ENCODE measurements around the gene KDM4F. TPM values are rescaled to one million over a fixed set of nuclear protein-coding genes. Genes with fewer than 3 reads are reported as not detected.

The KDM4F gene
- total RNA-seq, 6 experiments from 2014 or later, result not detected

- no peaks in the 10 kb centered on the region for H3K9me3 Mint-ChIP-seq
- H3K27ac Mint-ChIP-seq, result no peak overlapping the region
- H3K4me3 Mint-ChIP-seq, result no peak overlapping the region
- DNase-seq, result no peak
- H3K36me3 Mint-ChIP-seq (ENCODE audit: low read depth), result no peaks in the 10 kb centered on the region
- no peaks in the 10 kb centered on the region for H3K4me1 Mint-ChIP-seq (ENCODE audit: low read depth)
- TF ChIP-seq, protein P1, sequence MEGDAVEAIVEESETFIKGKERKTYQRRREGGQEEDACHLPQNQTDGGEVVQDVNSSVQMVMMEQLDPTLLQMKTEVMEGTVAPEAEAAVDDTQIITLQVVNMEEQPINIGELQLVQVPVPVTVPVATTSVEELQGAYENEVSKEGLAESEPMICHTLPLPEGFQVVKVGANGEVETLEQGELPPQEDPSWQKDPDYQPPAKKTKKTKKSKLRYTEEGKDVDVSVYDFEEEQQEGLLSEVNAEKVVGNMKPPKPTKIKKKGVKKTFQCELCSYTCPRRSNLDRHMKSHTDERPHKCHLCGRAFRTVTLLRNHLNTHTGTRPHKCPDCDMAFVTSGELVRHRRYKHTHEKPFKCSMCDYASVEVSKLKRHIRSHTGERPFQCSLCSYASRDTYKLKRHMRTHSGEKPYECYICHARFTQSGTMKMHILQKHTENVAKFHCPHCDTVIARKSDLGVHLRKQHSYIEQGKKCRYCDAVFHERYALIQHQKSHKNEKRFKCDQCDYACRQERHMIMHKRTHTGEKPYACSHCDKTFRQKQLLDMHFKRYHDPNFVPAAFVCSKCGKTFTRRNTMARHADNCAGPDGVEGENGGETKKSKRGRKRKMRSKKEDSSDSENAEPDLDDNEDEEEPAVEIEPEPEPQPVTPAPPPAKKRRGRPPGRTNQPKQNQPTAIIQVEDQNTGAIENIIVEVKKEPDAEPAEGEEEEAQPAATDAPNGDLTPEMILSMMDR (IDR thresholded peaks at IDR 0.05), result no peak
- H3K27me3 Mint-ChIP-seq (ENCODE audit: insufficient read depth), result peaks cover 11% of the 10 kb centered on the region
Observed at GRCh38 chr11:95055283-95055897, 6.2 kb downstream of the KDM4F start.

DNA sequence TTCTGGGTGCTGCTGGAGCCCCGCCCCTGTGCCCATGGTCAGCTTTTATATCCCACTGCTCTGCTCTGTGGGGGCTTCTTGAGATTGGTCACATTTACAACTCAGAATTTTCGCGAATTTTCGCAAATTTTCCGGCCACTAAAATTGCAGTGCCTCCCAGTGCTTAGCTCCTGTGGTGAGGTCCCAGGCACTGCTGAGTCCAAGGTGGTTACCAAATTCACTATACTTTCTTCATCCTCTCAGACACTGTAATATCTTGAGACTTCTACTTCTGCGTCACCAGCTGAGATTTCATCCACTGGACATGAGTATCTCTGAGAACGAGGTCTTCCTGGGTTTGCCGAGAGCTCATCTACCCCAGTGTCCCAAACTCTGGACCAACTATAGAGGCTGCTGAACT is 8.7 kb downstream of the KDM4F start:
- H3K4me3 Mint-ChIP-seq, result no peak overlapping the region
- peaks cover 9% of the 10 kb centered on the region for H3K27me3 Mint-ChIP-seq (ENCODE audit: insufficient read depth)
- no peak overlapping the region for H3K27ac Mint-ChIP-seq
- H3K9me3 Mint-ChIP-seq, result no peaks in the 10 kb centered on the region
- no peaks in the 10 kb centered on the region for H3K4me1 Mint-ChIP-seq (ENCODE audit: low read depth)
- H3K36me3 Mint-ChIP-seq (ENCODE audit: low read depth), result no peaks in the 10 kb centered on the region
- DNase-seq, result no peak
- TF ChIP-seq, protein P1 (IDR thresholded peaks at IDR 0.05), result no peak

GRCh38 chr11:95058621-95059020 is 9.4 kb downstream of the KDM4F start:
- DNase-seq, result peak; percentile 5
- Mint-ChIP-seq H3K4me1 (ENCODE audit: low read depth) (no peaks in the 10 kb centered on the region), H3K27me3 (ENCODE audit: insufficient read depth) (peaks cover 9% of the 10 kb centered on the region), H3K9me3 (no peaks in the 10 kb centered on the region), H3K4me3 (no peak overlapping the region), H3K27ac (no peak overlapping the region), H3K36me3 (ENCODE audit: low read depth) (no peaks in the 10 kb centered on the region)
- TF ChIP-seq, protein P1 (IDR thresholded peaks at IDR 0.05), result no peak

DNA sequence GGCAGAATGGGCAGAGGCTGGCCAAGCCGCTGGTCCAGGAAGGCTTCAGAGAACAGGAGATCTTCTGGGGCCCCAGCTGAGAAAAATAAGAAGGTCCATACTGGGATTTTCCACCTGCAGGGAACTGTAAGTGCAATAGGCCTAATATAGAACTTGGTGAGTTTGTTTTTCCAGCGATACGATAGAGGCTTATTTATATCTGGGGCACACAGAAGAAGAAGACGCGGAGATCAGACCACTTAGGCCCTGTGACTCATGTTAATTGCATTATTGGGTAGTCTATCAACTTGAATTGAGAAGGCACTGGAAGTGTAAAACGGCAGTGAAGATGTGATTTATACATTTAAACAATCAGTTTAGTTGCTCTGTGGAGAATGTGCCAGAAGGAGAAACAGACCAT is 9.8 kb downstream of the KDM4F start:
- H3K36me3 Mint-ChIP-seq (ENCODE audit: low read depth), result no peaks in the 10 kb centered on the region
- H3K4me3 Mint-ChIP-seq, result no peak overlapping the region
- no peaks in the 10 kb centered on the region for H3K4me1 Mint-ChIP-seq (ENCODE audit: low read depth)
- H3K27ac Mint-ChIP-seq, result no peak overlapping the region
- DNase-seq, result no peak
- H3K9me3 Mint-ChIP-seq, result no peaks in the 10 kb centered on the region
- TF ChIP-seq, protein P1 (IDR thresholded peaks at IDR 0.05), result no peak
- peaks cover 9% of the 10 kb centered on the region for H3K27me3 Mint-ChIP-seq (ENCODE audit: insufficient read depth)

DNA sequence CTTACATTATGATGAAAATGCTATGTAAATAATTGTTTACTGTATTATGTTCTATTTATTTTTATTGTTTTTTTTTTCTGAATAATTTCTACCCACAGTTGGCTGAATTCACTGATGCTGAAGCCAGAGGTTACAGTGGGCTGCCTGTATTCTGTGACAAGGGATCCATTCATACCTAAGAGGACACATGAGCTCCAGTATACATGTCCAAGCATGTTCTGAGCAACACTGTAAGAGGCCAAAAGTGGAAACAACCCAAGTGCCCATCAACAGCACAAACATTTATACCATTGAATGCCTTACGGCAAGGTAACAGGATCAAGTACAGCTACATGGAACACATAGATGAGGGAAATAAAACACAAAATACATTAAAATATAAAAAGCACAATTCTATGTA is 16.1 kb downstream of the KDM4F start:
- 0 out of 2 replicates have a peak, but pooled peaks cover 3% of the 10 kb centered on the region for H3K27me3 Mint-ChIP-seq (ENCODE audit: insufficient read depth)
- TF ChIP-seq, protein P1 (IDR thresholded peaks at IDR 0.05), result no peak
- no peak overlapping the region for H3K27ac Mint-ChIP-seq
- H3K9me3 Mint-ChIP-seq, result no peaks in the 10 kb centered on the region
- H3K4me3 Mint-ChIP-seq, result no peak overlapping the region
- DNase-seq, result no peak
- H3K36me3 Mint-ChIP-seq (ENCODE audit: low read depth), result peaks cover 5% of the 10 kb centered on the region; the same call in 1 of the 2 replicates
- H3K4me1 Mint-ChIP-seq (ENCODE audit: low read depth), result peaks cover 24% of the 10 kb centered on the region
